ENCODE results near the gene REC114.
"Not testable (repeated sequence)": the region's sequence is repeated elsewhere in the genome, so short reads cannot be mapped to it uniquely, and the experiment has no call there.

The REC114 gene

GRCh38 chr15:73457334-73457733 is 14.4 kb downstream of the REC114 start:
- DNase-seq, result no peak

GRCh38 chr15:73460662-73461061 is 17.7 kb downstream of the REC114 start:
- no peak for DNase-seq

- no peak for DNase-seq
Measured at GRCh38 chr15:73464602-73465001, 21.6 kb downstream of the REC114 start.

DNA sequence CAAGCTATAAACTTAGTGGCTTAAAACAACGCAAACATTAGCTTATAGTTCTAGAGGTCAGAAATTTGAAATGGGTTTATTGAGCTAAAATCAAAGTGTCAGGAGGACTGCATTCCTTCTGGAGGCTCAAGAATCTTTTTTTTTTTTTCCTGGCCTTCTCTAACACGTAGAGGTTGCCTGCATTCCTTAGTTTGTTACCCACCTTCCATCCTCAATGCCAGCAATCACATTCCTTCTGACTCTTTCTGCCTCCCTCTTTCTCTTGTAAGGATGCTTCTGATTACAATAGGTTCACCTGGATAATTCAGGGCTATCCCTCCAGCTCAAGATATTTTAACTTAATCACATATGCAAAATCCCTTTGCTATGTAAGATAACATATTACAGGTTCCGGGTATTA is 24.8 kb downstream of the REC114 start:
- no peak for DNase-seq

- no peak for DNase-seq
Measured at GRCh38 chr15:73474785-73475184, 31.8 kb downstream of the REC114 start.

DNA sequence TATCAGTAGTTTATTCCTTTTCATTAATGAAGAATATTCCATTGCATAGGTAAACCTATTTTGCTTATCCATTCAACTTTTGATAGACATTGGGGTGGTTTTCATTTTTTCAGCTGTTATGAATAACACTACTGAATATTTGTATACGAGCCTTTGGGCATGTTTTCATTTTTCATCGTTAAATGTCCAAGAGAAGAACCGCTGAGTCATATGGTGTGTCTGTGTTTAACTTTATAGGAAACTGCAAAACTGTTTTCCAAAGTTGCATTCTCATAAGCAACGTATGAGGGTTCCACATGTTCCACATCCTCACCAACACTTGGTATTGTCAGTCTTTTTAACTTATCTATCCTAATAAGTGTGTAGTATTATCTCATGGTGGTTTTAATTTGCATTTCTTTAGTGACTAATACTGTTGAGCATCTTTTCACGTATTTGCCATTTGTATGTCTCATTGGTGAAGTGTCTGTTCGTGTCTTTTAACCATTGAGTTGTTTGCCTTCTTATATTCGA is 33.8 kb downstream of the REC114 start:
- DNase-seq, result no peak

GRCh38 chr15:73480050-73480449 is 37.1 kb downstream of the REC114 start:
- DNase-seq, result no peak

- DNase-seq, result no peak
Measured at GRCh38 chr15:73482166-73482565, 39.2 kb downstream of the REC114 start.

- no peak for DNase-seq
Measured at GRCh38 chr15:73483053-73483452, 40.1 kb downstream of the REC114 start.

- no peak for DNase-seq
Measured at GRCh38 chr15:73485372-73485771, 42.4 kb downstream of the REC114 start.

DNA sequence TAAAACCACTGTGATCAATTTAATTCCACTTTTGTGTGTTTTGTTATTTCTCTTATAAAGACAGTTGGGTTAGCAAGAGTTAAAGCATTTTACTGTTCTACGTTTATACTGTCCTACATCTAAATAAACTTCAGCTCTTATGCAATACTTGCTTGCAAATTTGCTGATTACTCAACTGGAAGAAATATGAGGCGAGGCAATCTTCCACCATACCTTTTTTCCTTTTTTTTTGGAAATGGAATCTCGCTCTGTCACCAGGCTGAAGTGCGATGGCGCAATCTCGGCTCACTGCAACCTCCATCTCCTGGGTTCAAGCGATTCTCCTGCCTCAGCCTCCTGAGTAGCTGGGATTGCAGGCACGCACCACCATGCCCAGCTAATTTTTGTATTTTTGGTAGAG is 42.9 kb downstream of the REC114 start:
- DNase-seq, result not testable (repeated sequence)

- no peak for DNase-seq
Measured at GRCh38 chr15:73488698-73489097, 45.7 kb downstream of the REC114 start.

DNA sequence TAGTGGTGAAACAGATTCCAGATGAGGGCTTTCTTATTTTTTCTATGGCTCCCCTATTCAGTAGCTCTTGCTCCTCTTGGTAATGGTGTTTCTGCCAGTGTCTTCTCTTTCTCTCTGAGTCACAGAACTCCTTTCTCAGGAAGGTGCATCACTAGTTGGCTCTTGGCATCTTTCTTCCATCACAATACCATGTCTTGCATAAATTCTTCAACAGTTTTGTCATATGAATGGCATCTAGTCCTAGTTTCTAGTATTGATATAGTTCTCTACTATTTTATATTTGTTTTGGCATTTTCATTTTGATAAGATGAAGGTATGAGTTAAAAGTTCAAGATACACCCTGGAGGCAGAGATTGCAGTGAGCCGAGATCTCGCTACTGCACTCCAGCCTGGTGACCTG is 51.0 kb downstream of the REC114 start:
- DNase-seq, result no peak

GRCh38 chr15:73495181-73495580 is 52.2 kb downstream of the REC114 start:
- no peak for DNase-seq

GRCh38 chr15:73500696-73501095 is 57.7 kb downstream of the REC114 start:
- no peak for DNase-seq

DNA sequence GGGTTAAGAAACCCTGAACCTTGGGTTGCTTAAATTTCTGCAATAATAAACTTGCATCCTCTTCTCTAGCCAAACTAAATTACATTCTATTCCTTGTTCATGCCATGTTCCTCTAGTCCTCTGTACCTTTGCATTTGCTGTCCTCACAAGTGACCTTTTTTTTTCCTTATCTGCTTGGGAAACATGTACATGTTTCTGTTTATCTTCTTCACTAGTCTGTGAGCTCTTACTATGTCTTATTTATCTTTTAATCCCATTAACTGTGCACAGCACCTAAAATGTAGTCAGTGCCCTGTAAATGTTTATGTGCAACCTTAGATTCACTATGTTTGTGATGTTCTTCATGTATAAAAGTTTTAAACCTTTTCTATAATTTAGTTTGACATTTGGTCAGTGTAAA is 61.9 kb downstream of the REC114 start:
- DNase-seq, result no peak

DNA sequence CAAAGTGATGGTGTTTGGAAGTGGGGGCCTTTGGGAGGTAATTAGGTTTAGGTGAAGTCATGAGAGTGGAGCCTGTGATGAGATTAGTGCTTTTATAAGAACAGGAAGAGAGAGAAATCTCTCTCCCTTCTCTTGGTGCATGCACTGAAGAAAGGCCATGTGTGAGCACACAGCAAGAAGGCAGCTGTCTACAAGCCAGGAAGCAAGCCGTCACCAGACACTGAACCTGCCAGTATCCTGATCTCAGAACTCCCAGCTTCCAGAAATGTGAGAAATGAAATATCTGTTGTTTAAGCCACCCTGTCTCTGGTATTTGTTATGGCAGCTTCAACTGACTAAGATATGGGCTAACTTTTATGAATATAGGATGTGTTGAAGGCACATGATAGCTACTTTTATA is 72.6 kb downstream of the REC114 start:
- DNase-seq, result no peak

- no peak for DNase-seq
Measured at GRCh38 chr15:73517566-73517965, 74.6 kb downstream of the REC114 start.

DNA sequence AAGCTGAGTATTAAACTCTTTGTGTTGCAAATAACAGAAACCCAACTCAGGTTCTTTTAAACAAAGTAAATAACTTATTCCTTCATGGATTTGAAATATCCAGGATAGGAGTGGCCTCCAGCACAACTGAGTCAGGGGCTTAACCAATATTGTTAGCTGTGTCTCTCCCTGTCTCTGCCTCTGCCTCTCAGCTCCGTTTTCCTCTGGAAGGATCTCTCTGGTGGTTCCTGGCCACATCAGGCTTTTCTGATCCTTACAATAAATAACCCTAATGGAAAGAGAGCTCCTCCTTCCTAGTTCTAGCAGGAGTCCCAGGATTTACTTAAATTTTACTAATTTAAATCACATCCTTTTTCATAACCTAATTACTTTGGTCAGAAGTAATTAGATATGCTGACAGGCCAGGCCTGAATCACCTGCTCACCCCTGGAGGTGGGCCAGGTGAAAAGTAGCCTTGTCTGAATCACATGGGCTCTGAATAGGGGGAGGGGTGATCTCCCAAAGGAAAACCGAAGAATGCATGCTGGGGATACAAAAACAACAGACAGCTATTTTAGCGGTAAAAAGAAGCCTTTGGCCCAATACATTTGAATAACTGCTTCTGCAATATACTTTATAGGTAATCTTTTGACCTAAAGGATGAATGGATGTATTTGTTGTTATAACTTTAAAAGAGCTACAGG is 75.4 kb downstream of the REC114 start:
- DNase-seq, result no peak

DNA sequence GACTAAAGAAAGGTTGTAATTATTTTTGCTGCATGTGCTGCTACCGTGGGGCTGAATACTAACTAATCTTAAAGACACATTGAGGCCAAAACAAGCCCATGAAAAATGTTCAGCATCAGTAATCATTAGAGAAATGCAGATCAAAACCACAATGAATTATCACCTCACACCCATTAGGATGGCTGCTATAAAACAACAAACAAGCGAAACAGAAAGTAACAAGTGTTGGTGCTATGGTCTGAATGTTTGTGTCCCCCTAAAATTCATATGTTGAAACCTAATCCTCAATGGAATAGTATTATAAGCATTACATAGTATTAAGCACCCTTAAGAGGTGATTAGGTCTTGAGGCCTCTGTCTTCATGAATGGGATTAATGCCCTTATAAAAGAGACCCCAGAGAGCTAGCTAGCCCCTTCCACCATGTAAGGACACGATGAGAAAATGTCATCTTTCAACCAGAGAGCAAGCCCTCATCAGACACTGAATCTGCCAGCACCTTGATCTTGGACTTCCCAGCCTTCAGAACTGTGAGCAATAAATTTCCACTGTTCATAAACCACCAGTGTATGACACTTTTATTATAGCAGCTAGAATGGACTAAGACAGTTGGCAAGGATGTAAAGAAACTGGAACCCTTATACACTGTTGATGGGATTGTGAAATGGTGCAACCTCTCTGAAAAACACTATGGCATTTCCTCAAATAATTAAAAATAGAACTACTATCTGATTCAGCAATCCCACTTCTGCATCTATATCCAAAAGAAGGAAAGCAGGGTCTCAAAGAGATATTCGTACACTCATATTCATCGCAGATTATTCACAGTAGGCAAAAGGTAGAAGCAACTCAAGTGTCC is 76.1 kb downstream of the REC114 start:
- no peak for DNase-seq

DNA sequence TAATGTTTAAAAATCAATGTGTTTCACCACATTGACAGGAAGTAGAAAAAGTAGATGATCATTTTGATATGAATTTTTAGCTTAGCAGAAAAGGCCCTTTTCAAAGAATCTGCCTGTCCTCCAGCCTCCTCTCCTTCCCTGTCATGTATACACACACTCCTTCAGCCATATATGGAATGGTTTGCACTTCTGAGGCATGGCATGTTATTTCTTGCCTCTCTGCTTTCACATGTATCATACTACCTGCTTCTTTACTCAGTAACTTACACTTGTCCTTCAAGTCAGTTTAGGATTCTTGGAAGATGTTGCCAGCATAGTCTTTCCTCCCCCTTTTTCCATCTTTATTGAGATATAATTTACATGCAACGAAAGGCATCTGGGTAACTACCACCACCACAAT is 79.0 kb downstream of the REC114 start:
- no peak for DNase-seq

DNA sequence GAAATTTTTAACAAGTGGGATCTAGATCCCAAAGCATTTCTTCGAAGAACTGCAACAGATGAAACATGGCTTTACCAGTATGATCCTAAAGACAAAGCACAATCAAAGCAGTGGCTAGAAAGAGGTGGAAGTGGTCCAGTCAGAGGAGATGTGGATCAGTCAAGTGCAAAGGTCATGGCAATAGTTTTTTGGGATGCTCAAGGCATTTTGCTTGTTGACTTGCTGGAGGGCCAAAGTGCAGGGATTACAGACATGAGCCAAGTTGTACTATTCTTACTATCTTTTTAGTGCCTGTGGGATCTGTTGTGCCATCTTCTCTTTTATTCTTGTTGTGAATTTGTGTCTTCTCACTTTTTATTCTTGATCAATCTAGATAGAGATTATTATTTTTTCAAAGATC is 82.0 kb downstream of the REC114 start:
- no peak for DNase-seq

DNA sequence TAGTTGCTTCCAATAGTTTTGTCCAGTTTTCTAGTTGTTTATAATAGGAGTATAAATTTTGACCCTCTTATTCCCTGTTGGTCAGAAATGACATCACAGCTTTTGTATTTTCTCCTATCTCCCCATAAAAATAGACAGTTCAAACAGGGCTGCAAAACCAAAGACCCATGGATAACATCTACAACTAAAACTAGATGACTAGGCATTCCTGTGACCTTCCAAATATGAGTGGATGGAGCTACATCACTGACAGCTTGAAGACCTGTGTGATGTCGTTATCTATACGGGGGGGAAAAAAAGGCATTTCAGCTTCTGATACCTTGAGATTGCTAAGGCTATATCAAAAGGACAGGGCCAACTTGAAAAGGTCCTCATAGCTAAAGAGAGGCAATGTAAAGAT is 84.6 kb downstream of the REC114 start:
- no peak for DNase-seq

GRCh38 chr15:73530649-73531048 is 87.7 kb downstream of the REC114 start:
- no peak for DNase-seq

Data from femur (tissue), 1 donor.